MG63 (cell line): ENCODE measurements around the gene SUFU. TPM values are rescaled to one million over a fixed set of nuclear protein-coding genes. Genes with fewer than 3 reads are reported as not detected.
"Not testable (repeated sequence)": the region's sequence is repeated elsewhere in the genome, so short reads cannot be mapped to it uniquely, and the experiment has no call there.

Experiments used
- DNase-seq: peaks from one replicate; pipeline ENCODE4 v3.0.0-alpha.2; 2020
- H3K27me3 ChIP-seq: fragments of 250-450 bp; sonication (Bioruptor Pico); 2 replicates; pipeline ENCODE4 v1.5.1; 2020; ENCODE audit warnings: mild to moderate bottlenecking, moderate library complexity
- H3K36me3 ChIP-seq: fragments of 250-450 bp; sonication (Bioruptor Pico); 2 replicates; pipeline ENCODE4 v1.5.1; 2020; ENCODE audit warnings: mild to moderate bottlenecking, moderate library complexity
- H3K4me3 ChIP-seq: fragments of 250-450 bp; sonication (Bioruptor Pico); 2 replicates; pipeline ENCODE4 v1.5.1; 2020; ENCODE audit warnings: mild to moderate bottlenecking, moderate library complexity
- H3K9me3 ChIP-seq: fragments of 250-450 bp; sonication (Bioruptor Pico); 2 replicates; pipeline ENCODE4 v1.5.1; 2020; ENCODE audit warnings: mild to moderate bottlenecking, moderate library complexity
- total RNA-seq: library from RNA; depleted of rRNA; stranded (reverse); fragments of >200 nt; shearing (Covaris generic); gene quantifications from 2 replicates; pipeline ENCODE4 v1.2.3, GENCODE V29; 2014; ENCODE audit warnings: low replicate concordance; rRNA removed

The SUFU gene
- 2.0 and 9.4 TPM in 2 replicates for total RNA-seq

GRCh38 chr10:102503264-102504178, at the start of gene SUFU:
Gene SUFU, plus strand, starts transcription at chr10:102503972. Its CDS starts 181 bp downstream, at chr10:102504153.
- no peaks in the 10 kb centered on the region for H3K9me3 ChIP-seq
- peaks cover 4% of the 10 kb centered on the region; the same call in 1 of the 2 replicates for H3K36me3 ChIP-seq
- H3K27me3 ChIP-seq: no peaks in the 10 kb centered on the region
- peak; percentile 93 for DNase-seq
- H3K4me3 ChIP-seq: peak within 1 kb of the TSS; percentile 77

GRCh38 chr10:102454662-102455487, 48.9 kb upstream of the SUFU start:
- not testable (repeated sequence) for H3K4me3 ChIP-seq, H3K36me3 ChIP-seq, H3K9me3 ChIP-seq, H3K27me3 ChIP-seq, DNase-seq

GRCh38 chr10:102455893-102456471, 47.8 kb upstream of the SUFU start:
- Histone ChIP-seq H3K36me3 (peaks cover 2% of the 10 kb centered on the region; the same call in 1 of the 2 replicates), H3K27me3 (no peaks in the 10 kb centered on the region), H3K9me3 (no peaks in the 10 kb centered on the region), H3K4me3 (no peak overlapping the region)
- DNase-seq: no peak

- H3K4me3 ChIP-seq: no peak overlapping the region
- H3K36me3 ChIP-seq: 0 out of 2 replicates have a peak, but pooled peaks cover under 1% of the 10 kb centered on the region
- no peak for DNase-seq
- no peaks in the 10 kb centered on the region for H3K9me3 ChIP-seq
- no peaks in the 10 kb centered on the region for H3K27me3 ChIP-seq
Observed at GRCh38 chr10:102457591-102458150, 46.1 kb upstream of the SUFU start.

- Histone ChIP-seq H3K36me3 (no peaks in the 10 kb centered on the region), H3K9me3 (no peaks in the 10 kb centered on the region), H3K27me3 (no peaks in the 10 kb centered on the region), H3K4me3 (no peak overlapping the region)
- no peak for DNase-seq
Observed at GRCh38 chr10:102458656-102459055, 45.1 kb upstream of the SUFU start.

- H3K9me3 ChIP-seq: no peaks in the 10 kb centered on the region
- H3K27me3 ChIP-seq: no peaks in the 10 kb centered on the region
- DNase-seq: no peak
- peak overlapping the region; percentile 30 for H3K4me3 ChIP-seq
- no peaks in the 10 kb centered on the region for H3K36me3 ChIP-seq
Observed at GRCh38 chr10:102460836-102461186, 43.0 kb upstream of the SUFU start.

GRCh38 chr10:102461187-102462054, 42.4 kb upstream of the SUFU start:
- H3K27me3 ChIP-seq: no peaks in the 10 kb centered on the region
- DNase-seq: peak; percentile 81

GRCh38 chr10:102462512-102463054, 41.2 kb upstream of the SUFU start:
- Histone ChIP-seq H3K36me3 (no peaks in the 10 kb centered on the region), H3K27me3 (no peaks in the 10 kb centered on the region), H3K9me3 (no peaks in the 10 kb centered on the region), H3K4me3 (no peak overlapping the region)
- DNase-seq: no peak

More at GRCh38 chr10:102461187-102462054, 42.4 kb upstream of the SUFU start:
- H3K4me3 ChIP-seq: peak overlapping the region; percentile 30
- no peaks in the 10 kb centered on the region for H3K36me3 ChIP-seq
- no peaks in the 10 kb centered on the region for H3K9me3 ChIP-seq

GRCh38 chr10:102463983-102464382, 39.8 kb upstream of the SUFU start:
- no peaks in the 10 kb centered on the region for H3K27me3 ChIP-seq
- no peaks in the 10 kb centered on the region for H3K36me3 ChIP-seq
- no peak for DNase-seq
- no peaks in the 10 kb centered on the region for H3K9me3 ChIP-seq
- no peak overlapping the region for H3K4me3 ChIP-seq

- no peak for DNase-seq
- no peak overlapping the region for H3K4me3 ChIP-seq
- H3K9me3 ChIP-seq: no peaks in the 10 kb centered on the region
- no peaks in the 10 kb centered on the region for H3K27me3 ChIP-seq
- H3K36me3 ChIP-seq: no peaks in the 10 kb centered on the region
Observed at GRCh38 chr10:102465466-102465865, 38.3 kb upstream of the SUFU start.

- no peak overlapping the region for H3K4me3 ChIP-seq
- no peaks in the 10 kb centered on the region for H3K9me3 ChIP-seq
- H3K36me3 ChIP-seq: no peaks in the 10 kb centered on the region
- no peaks in the 10 kb centered on the region for H3K27me3 ChIP-seq
- no peak for DNase-seq
Observed at GRCh38 chr10:102467318-102467717, 36.5 kb upstream of the SUFU start.

GRCh38 chr10:102467971-102468438, 35.8 kb upstream of the SUFU start:
- H3K9me3 ChIP-seq: no peaks in the 10 kb centered on the region
- no peak for DNase-seq
- no peaks in the 10 kb centered on the region for H3K27me3 ChIP-seq
- no peaks in the 10 kb centered on the region for H3K36me3 ChIP-seq
- H3K4me3 ChIP-seq: no peak overlapping the region

GRCh38 chr10:102468683-102469082, 35.1 kb upstream of the SUFU start:
- H3K27me3 ChIP-seq: no peaks in the 10 kb centered on the region
- H3K9me3 ChIP-seq: no peaks in the 10 kb centered on the region
- no peak overlapping the region for H3K4me3 ChIP-seq
- H3K36me3 ChIP-seq: no peaks in the 10 kb centered on the region
- DNase-seq: peak; percentile 65

GRCh38 chr10:102470579-102471546, 32.9 kb upstream of the SUFU start:
- H3K27me3 ChIP-seq: no peaks in the 10 kb centered on the region
- no peaks in the 10 kb centered on the region for H3K36me3 ChIP-seq
- no peaks in the 10 kb centered on the region for H3K9me3 ChIP-seq
- DNase-seq: no peak
- H3K4me3 ChIP-seq: no peak overlapping the region
